MCF 10A (cell line): ENCODE data around the gene RNF114. TPM values are rescaled to one million over a fixed set of nuclear protein-coding genes. Genes with fewer than 3 reads are reported as not detected.

Source experiments
- BruUV-seq: library from RNA; stranded (reverse); fragments of 400-500 nt; replicated peaks from 2 replicates; lab custom pipeline; 2021; lab: Mats Ljungman, UMichigan
- CTCF ChIA-PET: fragments of 300-600 bp; sonication (Branson Sonifier 250); formaldehyde crosslinking; extraction: SDS; loops from one replicate; lab custom pipeline; 2021; ENCODE audit warnings: antibody characterized with exemption, inconsistent platforms; lab: Yijun Ruan, JAX
- POLR2A ChIA-PET: fragments of 300-600, 350-650 bp; sonication (Branson Sonifier 250); formaldehyde crosslinking; extraction: SDS; loops from one replicate; lab custom pipeline; 2020; ENCODE audit warnings: antibody characterized with exemption, inconsistent platforms; lab: Yijun Ruan, JAX
- DNase-seq: peaks from one replicate; pipeline ENCODE4 v3.0.0-alpha.2; 2018; ENCODE audit not compliant: unreplicated experiment
- H3K27ac Mint-ChIP-seq: one replicate; pipeline ENCODE4 v1.8.0; 2022; ENCODE audit warnings: mild to moderate bottlenecking, low read depth, mixed read lengths; ENCODE audit not compliant: unreplicated experiment
- H3K27me3 Mint-ChIP-seq: one replicate; pipeline ENCODE4 v1.8.0; 2022; ENCODE audit warnings: mixed read lengths; ENCODE audit not compliant: insufficient read depth, unreplicated experiment
- H3K36me3 Mint-ChIP-seq: one replicate; pipeline ENCODE4 v1.8.0; 2022; ENCODE audit warnings: mild to moderate bottlenecking, moderate library complexity, mixed read lengths; ENCODE audit not compliant: insufficient read depth, unreplicated experiment
- H3K4me1 Mint-ChIP-seq: one replicate; pipeline ENCODE4 v1.8.0; 2022; ENCODE audit warnings: mixed read lengths; ENCODE audit not compliant: insufficient read depth, unreplicated experiment
- H3K4me3 Mint-ChIP-seq: one replicate; pipeline ENCODE4 v1.8.0; 2022; ENCODE audit warnings: mild to moderate bottlenecking, moderate library complexity, mixed read lengths; ENCODE audit not compliant: unreplicated experiment
- H3K9me3 Mint-ChIP-seq: one replicate; pipeline ENCODE4 v1.8.0; 2022; ENCODE audit warnings: mixed read lengths; ENCODE audit not compliant: unreplicated experiment
- intact Hi-C: fragments of 100-400 bp; cut with micrococcal nuclease; formaldehyde crosslinking; loops from 2 replicates; pipeline ENCODE4 v1.14.1; 2022
- total RNA-seq: library from RNA; stranded (reverse); gene quantifications from 2 replicates; pipeline ENCODE4 v1.2.3, GENCODE V29; 2022
- TF ChIP-seq, protein P1 (sequence below): fragments of 200-600 bp; IDR thresholded peaks from one replicate; pipeline ENCODE4 v1.8.0; 2022; ENCODE audit warnings: antibody characterized with exemption, mild to moderate bottlenecking; ENCODE audit not compliant: unreplicated experiment

Gene RNF114
- total RNA-seq, 1 experiment from 2014 or later = 48.6 TPM

- intact Hi-C loops = no loop called here
- Mint-ChIP-seq H3K27ac (no peak overlapping the region), H3K9me3 (no peaks in the 10 kb centered on the region), H3K36me3 (peaks cover 81% of the 10 kb centered on the region), H3K27me3 (no peaks in the 10 kb centered on the region), H3K4me3 (no peak overlapping the region), H3K4me1 (peaks cover 23% of the 10 kb centered on the region)
- TF ChIP-seq, protein P1, sequence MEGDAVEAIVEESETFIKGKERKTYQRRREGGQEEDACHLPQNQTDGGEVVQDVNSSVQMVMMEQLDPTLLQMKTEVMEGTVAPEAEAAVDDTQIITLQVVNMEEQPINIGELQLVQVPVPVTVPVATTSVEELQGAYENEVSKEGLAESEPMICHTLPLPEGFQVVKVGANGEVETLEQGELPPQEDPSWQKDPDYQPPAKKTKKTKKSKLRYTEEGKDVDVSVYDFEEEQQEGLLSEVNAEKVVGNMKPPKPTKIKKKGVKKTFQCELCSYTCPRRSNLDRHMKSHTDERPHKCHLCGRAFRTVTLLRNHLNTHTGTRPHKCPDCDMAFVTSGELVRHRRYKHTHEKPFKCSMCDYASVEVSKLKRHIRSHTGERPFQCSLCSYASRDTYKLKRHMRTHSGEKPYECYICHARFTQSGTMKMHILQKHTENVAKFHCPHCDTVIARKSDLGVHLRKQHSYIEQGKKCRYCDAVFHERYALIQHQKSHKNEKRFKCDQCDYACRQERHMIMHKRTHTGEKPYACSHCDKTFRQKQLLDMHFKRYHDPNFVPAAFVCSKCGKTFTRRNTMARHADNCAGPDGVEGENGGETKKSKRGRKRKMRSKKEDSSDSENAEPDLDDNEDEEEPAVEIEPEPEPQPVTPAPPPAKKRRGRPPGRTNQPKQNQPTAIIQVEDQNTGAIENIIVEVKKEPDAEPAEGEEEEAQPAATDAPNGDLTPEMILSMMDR = no peak
- CTCF ChIA-PET = interaction anchor here (0.7 to 0.9 kb wide), 2 partner anchors 96 to 210 kb away, joined by 3 read pairs; no protein-coding TSS in a partner anchor
- no peak for DNase-seq
- POLR2A ChIA-PET = interaction anchor here (1.1 kb wide), 1 partner anchor 202 kb away, joined by 3 read pairs; no protein-coding TSS in a partner anchor
- no TSS peak for BruUV-seq
These were observed 6.1 kb downstream of the RNF114 start for GRCh38 chr20:49942303-49942702.

DNA sequence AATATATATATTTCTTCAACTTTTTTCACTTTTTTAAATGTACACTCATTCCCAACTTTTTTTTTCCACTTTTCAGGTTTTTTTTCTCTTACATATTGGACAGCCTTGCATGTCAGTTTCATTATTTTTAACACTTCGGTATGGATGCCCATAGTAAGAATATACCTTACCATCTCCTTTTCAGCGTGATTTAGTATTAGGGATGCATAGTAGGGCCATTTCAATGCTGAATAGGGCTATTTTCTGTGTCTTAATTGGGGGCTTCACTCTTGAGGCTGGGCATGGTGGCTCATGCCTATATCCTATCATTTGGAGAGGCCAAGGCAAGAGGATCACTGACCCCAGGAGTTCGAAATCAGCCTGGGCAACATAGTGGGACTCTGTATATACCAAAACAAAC lies 6.7 kb downstream of the RNF114 start:
- Mint-ChIP-seq H3K27me3 (no peaks in the 10 kb centered on the region), H3K4me3 (no peak overlapping the region), H3K27ac (no peak overlapping the region), H3K9me3 (no peaks in the 10 kb centered on the region), H3K36me3 (peaks cover 87% of the 10 kb centered on the region), H3K4me1 (peaks cover 17% of the 10 kb centered on the region)
- intact Hi-C loops = no loop called here
- TF ChIP-seq, protein P1 = no peak
- DNase-seq = no peak
- BruUV-seq = no TSS peak
- CTCF ChIA-PET = interaction anchor here (0.6 to 0.7 kb wide), 2 partner anchors 9 to 283 kb away, joined by 3 read pairs; no protein-coding TSS in a partner anchor
- POLR2A ChIA-PET = interaction anchor here (1.1 kb wide), 1 partner anchor 201 kb away, joined by 3 read pairs; no protein-coding TSS in a partner anchor

DNA sequence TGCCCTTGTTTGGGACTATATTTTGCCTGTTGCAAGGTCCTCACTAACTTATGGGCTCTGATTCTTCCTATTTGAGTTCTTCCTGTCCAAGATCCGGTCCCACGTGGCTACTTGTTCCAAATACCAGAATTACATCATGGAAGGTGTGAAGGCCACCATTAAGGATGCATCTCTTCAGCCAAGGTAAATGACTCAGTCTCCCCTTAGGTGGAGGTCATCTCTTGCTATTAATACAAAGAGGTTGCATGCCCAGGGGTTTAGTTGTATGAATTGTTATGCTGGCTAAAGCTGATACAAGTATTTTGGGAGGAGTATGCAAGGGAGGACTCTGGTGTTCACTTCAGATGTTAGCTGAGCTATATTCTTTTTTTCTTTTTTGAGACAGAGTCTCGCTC lies 9.1 kb downstream of the RNF114 start:
- CTCF ChIA-PET = interaction anchor here (0.5 to 2.2 kb wide), 7 partner anchors 23 to 224 kb away, joined by 3 to 6 read pairs (median 3); no protein-coding TSS in a partner anchor
- H3K36me3 Mint-ChIP-seq = peaks cover 98% of the 10 kb centered on the region

DNA sequence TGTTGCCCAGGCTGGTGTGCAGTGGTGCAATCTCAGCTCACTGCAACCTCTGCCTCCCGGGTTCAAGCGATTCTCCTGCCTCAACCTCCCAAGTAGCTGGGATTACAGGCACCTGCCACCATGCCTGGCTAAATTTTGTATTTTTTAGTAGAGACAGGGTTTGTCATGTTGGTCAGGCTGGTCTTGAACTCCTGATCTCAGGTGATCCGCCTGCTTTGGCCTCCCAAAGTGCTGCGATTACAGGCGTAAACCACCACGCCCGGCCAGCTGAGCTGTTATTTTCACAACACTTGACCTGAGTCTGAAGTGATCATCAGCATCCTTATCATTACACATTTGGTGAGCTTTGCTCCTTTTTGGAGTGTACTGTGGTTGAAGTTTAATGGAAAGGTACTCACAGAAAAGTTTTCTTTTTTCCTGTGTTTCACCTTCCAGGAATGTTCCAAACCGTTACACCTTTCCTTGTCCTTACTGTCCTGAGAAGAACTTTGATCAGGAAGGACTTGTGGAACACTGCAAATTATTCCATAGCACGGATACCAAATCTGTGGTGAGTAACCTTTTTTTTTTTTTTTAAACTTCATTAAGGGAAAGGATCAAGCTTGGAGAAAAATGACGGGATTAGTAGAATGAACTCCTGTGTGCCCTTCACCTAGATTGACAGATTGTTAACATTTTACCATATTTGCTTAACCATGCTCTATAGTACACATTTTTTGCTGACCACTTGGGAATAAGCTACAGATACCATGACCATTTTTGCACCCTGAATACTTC lies 9.7 kb downstream of the RNF114 start:
- CTCF ChIA-PET = interaction anchor here (0.5 to 2.2 kb wide), 5 partner anchors 32 to 224 kb away, joined by 3 to 10 read pairs (median 4); no protein-coding TSS in a partner anchor
- Mint-ChIP-seq H3K9me3 (no peaks in the 10 kb centered on the region), H3K36me3 (peaks cover 98% of the 10 kb centered on the region), H3K27me3 (no peaks in the 10 kb centered on the region), H3K27ac (no peak overlapping the region), H3K4me3 (no peak overlapping the region), H3K4me1 (peaks cover 5% of the 10 kb centered on the region)
- POLR2A ChIA-PET = interaction anchor here (0.5 to 3.6 kb wide), 5 partner anchors 9 to 641 kb away, joined by 3 to 24 read pairs (median 3); partner anchors contain the start of gene RNF114
- TF ChIP-seq, protein P1 = no peak
- BruUV-seq = no TSS peak
- intact Hi-C loops = no loop called here
- DNase-seq = no peak

More for the DNA sequence above, 9.1 kb downstream of the RNF114 start:
- Mint-ChIP-seq H3K27ac (no peak overlapping the region), H3K4me3 (no peak overlapping the region), H3K27me3 (no peaks in the 10 kb centered on the region), H3K9me3 (no peaks in the 10 kb centered on the region), H3K4me1 (no peaks in the 10 kb centered on the region)
- DNase-seq = no peak
- intact Hi-C loops = no loop called here
- TF ChIP-seq, protein P1 = no peak
- POLR2A ChIA-PET = interaction anchor here (0.5 to 3.6 kb wide), 2 partner anchors 8 to 208 kb away, joined by 4 to 24 read pairs; partner anchors contain the start of gene RNF114
- no TSS peak for BruUV-seq
